HG03108 (cell line): ENCODE measurements around the gene ANKRD34A.

Source experiments
- ATAC-seq: cut with Tn5 transposase; IDR thresholded peaks from one replicate; pipeline ENCODE4 v1.9.1; 2021; ENCODE audit warnings: moderate library complexity; ENCODE audit not compliant: unreplicated experiment

ANKRD34A gene

GRCh38 chr1:145964328-145965118 is at the start of gene ANKRD34A, which contains the start of gene POLR3GL:
Gene ANKRD34A, minus strand, starts transcription at chr1:145964575. Its CDS starts 2,816 bp downstream, at chr1:145961759.
Gene POLR3GL, plus strand, starts transcription at chr1:145964690. Its CDS starts 10,176 bp downstream, at chr1:145974866.
- peak; percentile 89 for ATAC-seq

- no peak for ATAC-seq
Observed at GRCh38 chr1:146013559-146013922, 49.2 kb upstream of the ANKRD34A start.

GRCh38 chr1:146012703-146013558 is 48.6 kb upstream of the ANKRD34A start:
- ATAC-seq = no peak

GRCh38 chr1:146010126-146010738 is 45.9 kb upstream of the ANKRD34A start:
- no peak for ATAC-seq

GRCh38 chr1:146007489-146008133 is 43.2 kb upstream of the ANKRD34A start:
- no peak for ATAC-seq

- no peak for ATAC-seq
Observed at GRCh38 chr1:146001709-146002108, 37.3 kb upstream of the ANKRD34A start.

- no peak for ATAC-seq
Observed at GRCh38 chr1:145999321-146000024, 35.1 kb upstream of the ANKRD34A start.

- no peak for ATAC-seq
Observed at GRCh38 chr1:145997718-145998023, 33.3 kb upstream of the ANKRD34A start.

- no peak for ATAC-seq
Observed at GRCh38 chr1:145997016-145997717, 32.8 kb upstream of the ANKRD34A start.

- peak; percentile 89 for ATAC-seq
Observed at GRCh38 chr1:145996433-145997015, 32.1 kb upstream of the ANKRD34A start, which contains the start of gene TXNIP. Gene TXNIP, minus strand, starts transcription at chr1:145996579. Its CDS starts 313 bp downstream, at chr1:145996266.

GRCh38 chr1:145995964-145996432 is 31.6 kb upstream of the ANKRD34A start:
- no peak for ATAC-seq

GRCh38 chr1:145995148-145995881 is 30.9 kb upstream of the ANKRD34A start:
- no peak for ATAC-seq

GRCh38 chr1:145994391-145995120 is 30.2 kb upstream of the ANKRD34A start:
- ATAC-seq = no peak

- no peak for ATAC-seq
Observed at GRCh38 chr1:145993618-145994390, 29.4 kb upstream of the ANKRD34A start.

- no peak for ATAC-seq
Observed at GRCh38 chr1:145992958-145993617, 28.7 kb upstream of the ANKRD34A start.

- ATAC-seq = no peak
Observed at GRCh38 chr1:145992502-145992936, 28.1 kb upstream of the ANKRD34A start.
